Right atrium auricular region (tissue), 2 donors: Measurements from ENCODE around the gene SLC39A7. TPM values are rescaled to one million over a fixed set of nuclear protein-coding genes. Genes with fewer than 3 reads are reported as not detected.

Source experiments
- DNase-seq: peaks from one replicate; pipeline ENCODE4 v3.0.0-alpha.2; 2019; ENCODE audit warnings: low spot score
- H3K27ac ChIP-seq, 2 donors: fragments of 200-600 bp; sonication (generic); 1 replicate in 1 of 2; 2 replicates in 1 of 2; pipeline ENCODE4 v1.5.1; 2016 to 2019
- H3K27me3 ChIP-seq, 2 donors: fragments of 200-600 bp; sonication (generic); one replicate each; pipeline versions ENCODE4 v1.5.1 to v1.6.0; 2017 to 2019
- H3K36me3 ChIP-seq: fragments of 200-600 bp; sonication (generic); one replicate; pipeline ENCODE4 v1.5.1; 2016
- H3K4me1 ChIP-seq, 2 donors: fragments of 200-600 bp; sonication (generic); one replicate each; pipeline versions ENCODE4 v1.5.1 to v1.6.0; 2017 to 2019
- H3K4me3 ChIP-seq, 2 donors: fragments of 200-600 bp; sonication (generic); 1 replicate in 1 of 2; 2 replicates in 1 of 2; pipeline ENCODE4 v1.5.1; 2017 to 2019; ENCODE audit warnings: mild to moderate bottlenecking in 1 of 2, moderate library complexity in 1 of 2
- H3K9me3 ChIP-seq, 2 donors: fragments of 200-600 bp; sonication (generic); one replicate each; pipeline ENCODE4 v1.5.1; 2019
- CTCF ChIP-seq, 2 donors: fragments of 200-600 bp; sonication (generic); IDR thresholded peaks; one replicate each; pipeline ENCODE4 v1.5.1; 2019; ENCODE audit warnings: antibody characterized with exemption in 2 of 2
- total RNA-seq, 2 donors: library from RNA; depleted of rRNA; stranded (reverse); fragments of >200 nt; gene quantifications; one replicate each; pipeline ENCODE4 v1.1.0, GENCODE V29; 2016

SLC39A7 gene
- total RNA-seq, 2 donors from 2014 or later: 67.0 to 70.0 TPM

- TF ChIP-seq CTCF (IDR thresholded peaks at IDR 0.05): no peak
- Histone ChIP-seq H3K27ac (no peak overlapping the region), H3K27me3 (no peaks in the 10 kb centered on the region)
Measured at GRCh38 chr6:33160096-33160495, 40.6 kb upstream of the SLC39A7 start.

GRCh38 chr6:33160728-33161344 lies 39.8 kb upstream of the SLC39A7 start:
- TF ChIP-seq CTCF (IDR thresholded peaks at IDR 0.05): no peak
- H3K36me3 ChIP-seq: no peaks in the 10 kb centered on the region
- peak overlapping the region in 1 of 2 donors; percentile 52 for H3K4me3 ChIP-seq
- no peak for DNase-seq
- peaks cover 0 to 18% of the 10 kb centered on the region in 2 donors for H3K4me1 ChIP-seq
- no peaks in the 10 kb centered on the region for H3K27me3 ChIP-seq
- peak overlapping the region; percentile 23 to 59 for H3K27ac ChIP-seq
- H3K9me3 ChIP-seq: no peaks in the 10 kb centered on the region

More at GRCh38 chr6:33160096-33160495, 40.6 kb upstream of the SLC39A7 start:
- Histone ChIP-seq H3K9me3 (no peaks in the 10 kb centered on the region), H3K36me3 (no peaks in the 10 kb centered on the region), H3K4me1 (peaks cover 0 to 18% of the 10 kb centered on the region in 2 donors), H3K4me3 (no peak overlapping the region)
- no peak for DNase-seq

- peak overlapping the region; percentile 23 to 59 for H3K27ac ChIP-seq
- peaks cover 0 to 18% of the 10 kb centered on the region in 2 donors for H3K4me1 ChIP-seq
- no peaks in the 10 kb centered on the region for H3K9me3 ChIP-seq
- H3K36me3 ChIP-seq: no peaks in the 10 kb centered on the region
- DNase-seq: peak; percentile 85
- no peaks in the 10 kb centered on the region for H3K27me3 ChIP-seq
- peak overlapping the region; percentile 32 to 52 for H3K4me3 ChIP-seq
- TF ChIP-seq CTCF (IDR thresholded peaks at IDR 0.05): peak; percentile 91 to 99
Measured at GRCh38 chr6:33161354-33162331, 39.0 kb upstream of the SLC39A7 start.

- H3K27ac ChIP-seq: no peak overlapping the region
- H3K9me3 ChIP-seq: no peaks in the 10 kb centered on the region
- no peak overlapping the region for H3K4me3 ChIP-seq
- no peak for DNase-seq
- no peaks in the 10 kb centered on the region for H3K36me3 ChIP-seq
- H3K4me1 ChIP-seq: peaks cover 0 to 18% of the 10 kb centered on the region in 2 donors
- H3K27me3 ChIP-seq: no peaks in the 10 kb centered on the region
- TF ChIP-seq CTCF (IDR thresholded peaks at IDR 0.05): no peak
Measured at GRCh38 chr6:33163540-33163939, 37.1 kb upstream of the SLC39A7 start.

GRCh38 chr6:33164176-33164575 lies 36.5 kb upstream of the SLC39A7 start:
- Histone ChIP-seq H3K27ac (no peak overlapping the region), H3K36me3 (no peaks in the 10 kb centered on the region), H3K27me3 (no peaks in the 10 kb centered on the region), H3K4me3 (no peak overlapping the region), H3K4me1 (peaks cover 0 to 18% of the 10 kb centered on the region in 2 donors), H3K9me3 (no peaks in the 10 kb centered on the region)
- no peak for DNase-seq
- TF ChIP-seq CTCF (IDR thresholded peaks at IDR 0.05): no peak
